GM19193 (cell line): ENCODE data around the gene GSTT2B.
"Not testable (repeated sequence)": the region's sequence is repeated elsewhere in the genome, so short reads cannot be mapped to it uniquely, and the experiment has no call there.

ENCODE experiments used
- POLR2A ChIP-seq: IDR thresholded peaks from 4 replicates; pipeline ENCODE4 v1.6.1; 2011; ENCODE audit not compliant: insufficient read depth, insufficient read length; ENCODE audit errors: extremely low read depth

Gene GSTT2B

GRCh38 chr22:23984430-23984829, 23.4 kb upstream of the GSTT2B start:
- no peak for TF ChIP-seq POLR2A

GRCh38 chr22:23979557-23980240, 18.7 kb upstream of the GSTT2B start, which contains the start of gene GSTT2:
GSTT2 (plus strand) TSS chr22:23980134.
- TF ChIP-seq POLR2A, result not testable (repeated sequence)

GRCh38 chr22:23974345-23974744, 13.3 kb upstream of the GSTT2B start, which contains the start of gene DDT:
DDT (minus strand) TSS chr22:23974441; CDS start chr22:23974414, 27 bp downstream.
- TF ChIP-seq POLR2A, result not testable (repeated sequence)

- peak; percentile 28 for TF ChIP-seq POLR2A
Observed at GRCh38 chr22:23970816-23971486, 10.0 kb upstream of the GSTT2B start.

GRCh38 chr22:23970201-23970641, 9.2 kb upstream of the GSTT2B start:
- TF ChIP-seq POLR2A, result no peak

- TF ChIP-seq POLR2A, result no peak
Observed at GRCh38 chr22:23969071-23969470, 8.1 kb upstream of the GSTT2B start.

GRCh38 chr22:23966568-23966967, 5.6 kb upstream of the GSTT2B start, which contains the start of gene DDTL:
DDTL (plus strand) TSS chr22:23966888; CDS start chr22:23966915, 27 bp downstream.
- TF ChIP-seq POLR2A, result not testable (repeated sequence)

- TF ChIP-seq POLR2A, result no peak
Observed at GRCh38 chr22:23939017-23939357, 22.0 kb downstream of the GSTT2B start.

- no peak for TF ChIP-seq POLR2A
Observed at GRCh38 chr22:23938328-23939016, 22.5 kb downstream of the GSTT2B start.

- no peak for TF ChIP-seq POLR2A
Observed at GRCh38 chr22:23926561-23926960, 34.4 kb downstream of the GSTT2B start.

- no peak for TF ChIP-seq POLR2A
Observed at GRCh38 chr22:23925020-23925606, 35.9 kb downstream of the GSTT2B start.

- TF ChIP-seq POLR2A, result no peak
Observed at GRCh38 chr22:23922921-23923320, 38.1 kb downstream of the GSTT2B start.

- TF ChIP-seq POLR2A, result no peak
Observed at GRCh38 chr22:23915290-23915689, 45.7 kb downstream of the GSTT2B start.

GRCh38 chr22:23913661-23914353, 47.2 kb downstream of the GSTT2B start:
- TF ChIP-seq POLR2A, result peak; percentile 98
